ENCODE results near the gene XIST. TPM values are rescaled to one million over a fixed set of nuclear protein-coding genes. Genes with fewer than 3 reads are reported as not detected.

The XIST gene
- total RNA-seq, 1 experiment from 2014 or later: 0.24 TPM

GRCh38 chrX:73836956-73837477, 15.5 kb downstream of the XIST start:
- Histone ChIP-seq H3K27me3 (ENCODE audit: insufficient read depth, low read depth) (peaks cover 26% of the 10 kb centered on the region), H3K9me2 (ENCODE audit: insufficient read depth) (no peaks in the 10 kb centered on the region), H2AFZ (no peak overlapping the region), H3F3A (ENCODE audit: insufficient read depth, low read depth) (no peaks in the 10 kb centered on the region), H3K79me2 (ENCODE audit: low read depth) (no peaks in the 10 kb centered on the region), H3K4me1 (replicated peaks; ENCODE audit: insufficient read depth) (no peaks in the 10 kb centered on the region), H3K9me3 (ENCODE audit: insufficient read depth, low read depth) (no peaks in the 10 kb centered on the region), H4K20me1 (ENCODE audit: insufficient read depth) (no peaks in the 10 kb centered on the region), H3K36me3 (ENCODE audit: low read depth) (no peaks in the 10 kb centered on the region), H3K4me2 (no peak overlapping the region), H3K27ac (no peak overlapping the region), H3K4me3 (no peak overlapping the region)
- ChIA-PET POLR2A (ENCODE audit: unreplicated experiment) (no interaction called here), CTCF (no interaction called here)
- no peak for TF ChIP-seq EZH2 (IDR thresholded peaks at IDR 0.05; ENCODE audit: low read depth)
- no peak for TF ChIP-seq CTCF (conservative IDR thresholded peaks at IDR 0.05)
- intact Hi-C loops (cut with micrococcal nuclease; ENCODE audit: unreplicated experiment): no loop called here
- no TSS peak for BruUV-seq (replicated peaks)
- no peak for DNase-seq

GRCh38 chrX:73834219-73834618, 18.3 kb downstream of the XIST start:
- BruUV-seq (replicated peaks): no TSS peak
- no peaks in the 10 kb centered on the region for H3K9me3 ChIP-seq (ENCODE audit: insufficient read depth, low read depth)
- H3K4me2 ChIP-seq: no peak overlapping the region
- no peaks in the 10 kb centered on the region for H3K4me1 ChIP-seq (replicated peaks; ENCODE audit: insufficient read depth)
- H3K36me3 ChIP-seq (ENCODE audit: low read depth): no peaks in the 10 kb centered on the region
- H3F3A ChIP-seq (ENCODE audit: insufficient read depth, low read depth): no peaks in the 10 kb centered on the region
- no peaks in the 10 kb centered on the region for H4K20me1 ChIP-seq (ENCODE audit: insufficient read depth)
- no peaks in the 10 kb centered on the region for H3K9me2 ChIP-seq (ENCODE audit: insufficient read depth)
- CTCF ChIA-PET: no interaction called here
- H3K27ac ChIP-seq: no peak overlapping the region
- POLR2A ChIA-PET (ENCODE audit: unreplicated experiment): no interaction called here
- H3K4me3 ChIP-seq: no peak overlapping the region
- intact Hi-C loops (cut with micrococcal nuclease; ENCODE audit: unreplicated experiment): no loop called here
- no peak for DNase-seq
- H2AFZ ChIP-seq: no peak overlapping the region
- H3K27me3 ChIP-seq (ENCODE audit: insufficient read depth, low read depth): peaks cover 26% of the 10 kb centered on the region
- H3K79me2 ChIP-seq (ENCODE audit: low read depth): no peaks in the 10 kb centered on the region
- TF ChIP-seq CTCF (conservative IDR thresholded peaks at IDR 0.05) (no peak), EZH2 (IDR thresholded peaks at IDR 0.05; ENCODE audit: low read depth) (no peak)

- peaks cover 26% of the 10 kb centered on the region for H3K27me3 ChIP-seq (ENCODE audit: insufficient read depth, low read depth)
- no peaks in the 10 kb centered on the region for H3K9me2 ChIP-seq (ENCODE audit: insufficient read depth)
- no peaks in the 10 kb centered on the region for H3K79me2 ChIP-seq (ENCODE audit: low read depth)
- no peaks in the 10 kb centered on the region for H4K20me1 ChIP-seq (ENCODE audit: insufficient read depth)
- intact Hi-C loops (cut with micrococcal nuclease; ENCODE audit: unreplicated experiment): no loop called here
- H3K9me3 ChIP-seq (ENCODE audit: insufficient read depth, low read depth): no peaks in the 10 kb centered on the region
- no peak overlapping the region for H3K27ac ChIP-seq
- H3K36me3 ChIP-seq (ENCODE audit: low read depth): no peaks in the 10 kb centered on the region
- no peaks in the 10 kb centered on the region for H3K4me1 ChIP-seq (replicated peaks; ENCODE audit: insufficient read depth)
- ChIA-PET POLR2A (ENCODE audit: unreplicated experiment) (no interaction called here), CTCF (no interaction called here)
- BruUV-seq (replicated peaks): no TSS peak
- no peak overlapping the region for H3K4me3 ChIP-seq
- no peak overlapping the region for H3K4me2 ChIP-seq
- no peak for DNase-seq
- TF ChIP-seq EZH2 (IDR thresholded peaks at IDR 0.05; ENCODE audit: low read depth): no peak
- no peak for TF ChIP-seq CTCF (conservative IDR thresholded peaks at IDR 0.05)
- H3F3A ChIP-seq (ENCODE audit: insufficient read depth, low read depth): no peaks in the 10 kb centered on the region
- no peak overlapping the region for H2AFZ ChIP-seq
Measured at GRCh38 chrX:73832319-73832718, 20.2 kb downstream of the XIST start.
